ENCODE data around the gene ZNF892.
"Not testable (repeated sequence)": the region's sequence is repeated elsewhere in the genome, so short reads cannot be mapped to it uniquely, and the experiment has no call there.

Gene ZNF892

GRCh38 chr2:95207111-95207961 lies at the start of gene ZNF892:
TSS of gene ZNF892 (plus strand) at chr2:95207521. CDS start at chr2:95207816, 295 bp downstream.
- peak; percentile 76 for DNase-seq

- DNase-seq, result no peak
Observed at GRCh38 chr2:95158441-95158840, 48.9 kb upstream of the ZNF892 start.

- DNase-seq, result peak; percentile 2
Observed at GRCh38 chr2:95158891-95159619, 48.3 kb upstream of the ZNF892 start.

DNA sequence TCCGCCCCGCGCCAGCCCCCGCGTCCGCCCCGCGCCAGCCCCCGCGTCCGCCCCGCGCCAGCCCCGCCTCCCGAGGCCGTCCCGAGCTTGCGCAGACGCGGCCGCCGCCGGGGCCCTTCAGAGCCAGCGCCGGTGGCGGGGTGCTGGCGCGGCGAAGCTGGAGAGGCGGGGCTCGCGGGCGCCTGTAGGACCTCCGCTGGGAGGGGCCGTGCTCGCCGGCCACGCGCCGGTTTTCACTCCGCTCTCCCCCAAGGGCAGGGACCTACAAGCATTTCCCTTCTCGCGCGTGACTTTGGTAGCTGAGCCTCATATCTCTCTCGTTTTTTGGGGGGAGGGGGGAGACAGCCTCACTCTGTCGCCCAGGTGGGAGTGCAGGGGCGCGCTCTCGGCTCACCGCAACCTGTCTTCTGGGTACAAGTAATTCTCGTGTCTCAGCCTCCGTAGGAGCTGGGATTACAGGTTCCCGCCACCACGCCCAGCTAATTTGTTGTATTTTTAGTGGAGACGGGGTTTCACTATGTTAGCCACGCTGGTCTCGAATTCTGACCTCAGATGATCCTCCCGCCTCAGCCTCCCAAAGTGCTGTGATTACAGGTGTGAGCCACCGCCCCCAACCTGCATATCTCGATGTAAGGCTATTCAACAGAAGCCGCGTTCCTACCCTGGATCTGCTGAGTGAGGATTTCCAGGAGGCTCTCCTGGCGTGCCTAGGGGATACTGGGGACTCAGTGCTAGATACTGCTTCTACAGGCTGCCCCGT lies 47.5 kb upstream of the ZNF892 start, which contains the start of gene ZNF514:
Gene ZNF514 (minus strand): TSS at position 159 of the 760 bp plus-strand sequence. CDS start 6,595 bp downstream, outside the sequence.
- peak; percentile 40 for DNase-seq

GRCh38 chr2:95165030-95165370 lies 42.3 kb upstream of the ZNF892 start:
- no peak for DNase-seq

GRCh38 chr2:95165371-95166064 lies 41.8 kb upstream of the ZNF892 start, which contains the start of gene ZNF2:
TSS of gene ZNF2 (plus strand) at chr2:95165809. CDS start at chr2:95176227, 10,418 bp downstream.
- peak; percentile 95 for DNase-seq

DNA sequence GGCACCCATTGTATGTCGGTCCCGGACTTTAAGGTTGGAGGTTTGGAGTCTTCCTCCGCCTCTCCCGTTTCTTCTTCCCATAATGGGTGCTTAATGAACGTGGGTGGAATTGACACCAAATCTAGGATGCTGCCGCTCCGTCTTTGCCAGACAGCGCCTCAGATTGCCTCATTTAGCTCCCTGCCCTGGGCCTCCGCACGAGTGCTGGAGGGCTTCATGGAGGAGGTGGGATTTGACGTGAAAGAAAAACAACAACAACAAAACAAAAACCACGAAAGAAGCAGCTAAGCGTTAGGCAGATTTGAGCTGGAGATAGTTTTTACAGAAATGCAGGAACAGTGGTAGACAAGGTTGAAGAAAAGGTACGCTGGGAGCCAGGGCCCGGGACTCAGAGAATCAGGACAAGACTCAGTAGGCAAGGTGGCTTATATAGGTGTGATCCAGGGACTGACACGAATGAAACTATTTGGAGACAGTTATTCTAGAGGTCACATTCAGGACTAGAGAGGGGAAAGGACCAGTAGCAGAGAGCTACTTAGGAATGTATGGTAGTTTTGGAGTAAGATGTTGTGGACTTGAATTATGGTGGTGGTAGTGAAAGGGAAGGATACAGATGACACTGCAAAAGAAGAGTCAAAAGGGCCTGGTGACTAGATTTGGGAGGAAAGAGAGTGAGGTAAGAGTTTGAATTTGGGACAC lies 41.1 kb upstream of the ZNF892 start:
- no peak for DNase-seq

DNA sequence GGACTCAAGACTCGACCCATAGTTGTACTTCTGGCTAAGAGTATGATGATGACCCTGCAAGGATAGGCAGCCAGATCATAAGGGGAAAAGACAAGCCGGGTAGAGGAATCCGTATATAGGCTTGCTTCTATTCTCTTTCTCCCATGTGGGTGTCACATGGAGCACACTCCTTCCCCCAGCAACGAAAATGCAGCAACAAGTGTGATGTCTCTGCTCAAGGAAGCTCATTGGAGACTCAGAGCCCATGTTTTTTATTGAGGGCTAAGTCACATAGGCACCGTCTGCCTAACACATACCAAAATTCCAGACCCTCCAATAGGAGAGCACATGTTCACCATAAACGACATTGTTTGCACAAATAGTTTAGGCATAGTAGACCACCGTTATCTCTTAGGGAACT lies 35.4 kb upstream of the ZNF892 start:
- no peak for DNase-seq

GRCh38 chr2:95174031-95174542 lies 33.2 kb upstream of the ZNF892 start:
- no peak for DNase-seq

- no peak for DNase-seq
Observed at GRCh38 chr2:95179451-95179850, 27.9 kb upstream of the ZNF892 start.

DNA sequence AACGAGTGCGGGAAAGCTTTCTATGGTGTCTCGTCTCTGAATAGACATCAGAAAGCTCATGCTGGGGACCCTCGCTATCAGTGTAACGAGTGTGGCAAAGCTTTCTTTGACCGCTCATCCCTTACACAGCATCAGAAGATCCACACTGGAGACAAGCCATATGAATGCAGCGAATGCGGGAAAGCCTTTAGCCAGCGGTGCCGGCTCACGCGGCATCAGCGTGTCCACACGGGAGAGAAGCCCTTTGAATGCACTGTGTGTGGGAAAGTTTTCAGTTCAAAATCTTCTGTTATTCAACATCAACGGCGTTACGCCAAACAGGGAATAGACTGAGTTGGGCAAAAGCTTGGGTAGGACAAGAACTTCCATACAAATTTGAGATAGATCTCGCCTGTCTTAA lies 25.5 kb upstream of the ZNF892 start:
- DNase-seq, result no peak

GRCh38 chr2:95185197-95185596 lies 22.1 kb upstream of the ZNF892 start:
- DNase-seq, result no peak

- DNase-seq, result no peak
Observed at GRCh38 chr2:95185973-95186372, 21.3 kb upstream of the ZNF892 start.

- not testable (repeated sequence) for DNase-seq
Observed at GRCh38 chr2:95192956-95193355, 14.4 kb upstream of the ZNF892 start.

DNA sequence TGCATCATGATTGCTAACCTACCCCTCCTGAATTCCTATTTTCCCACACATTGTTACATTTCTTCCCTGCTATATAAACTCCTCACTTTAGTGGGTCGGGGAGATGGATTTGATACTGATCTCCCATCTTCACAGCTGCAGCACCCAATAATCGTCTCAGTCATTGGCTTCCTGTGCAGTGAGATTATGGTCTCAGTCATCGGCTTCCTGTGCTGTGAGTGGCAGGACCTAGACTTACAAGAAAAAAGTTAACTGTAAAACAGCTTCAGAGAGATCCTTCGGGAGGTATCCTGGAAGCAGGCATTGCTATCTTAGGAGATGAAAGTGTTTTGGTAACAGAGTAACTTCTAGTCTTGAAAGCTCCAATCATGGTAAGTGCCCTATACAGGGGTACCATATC lies 3.4 kb upstream of the ZNF892 start:
- no peak for DNase-seq

DNA sequence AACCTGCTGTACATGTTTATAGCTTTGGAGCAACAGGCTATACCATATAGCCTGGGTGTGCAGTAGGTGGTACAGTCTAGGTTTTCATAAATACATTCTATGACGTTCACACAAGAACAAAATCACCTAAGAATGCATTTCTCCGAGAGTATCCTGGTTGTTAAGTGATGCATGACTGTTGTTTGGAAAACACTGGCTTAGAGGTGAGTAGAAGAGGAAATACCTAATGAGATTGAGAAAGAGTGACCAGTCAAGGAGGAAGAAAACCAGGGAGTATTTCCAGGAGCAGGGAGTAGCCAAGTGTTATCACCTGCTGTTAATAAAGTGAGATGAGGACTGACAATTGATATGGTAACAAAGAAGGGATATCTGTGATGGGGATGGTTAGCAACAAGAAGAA lies 2.9 kb upstream of the ZNF892 start:
- DNase-seq, result no peak

GRCh38 chr2:95206096-95206495 lies 1.2 kb upstream of the ZNF892 start:
- no peak for DNase-seq

DNA sequence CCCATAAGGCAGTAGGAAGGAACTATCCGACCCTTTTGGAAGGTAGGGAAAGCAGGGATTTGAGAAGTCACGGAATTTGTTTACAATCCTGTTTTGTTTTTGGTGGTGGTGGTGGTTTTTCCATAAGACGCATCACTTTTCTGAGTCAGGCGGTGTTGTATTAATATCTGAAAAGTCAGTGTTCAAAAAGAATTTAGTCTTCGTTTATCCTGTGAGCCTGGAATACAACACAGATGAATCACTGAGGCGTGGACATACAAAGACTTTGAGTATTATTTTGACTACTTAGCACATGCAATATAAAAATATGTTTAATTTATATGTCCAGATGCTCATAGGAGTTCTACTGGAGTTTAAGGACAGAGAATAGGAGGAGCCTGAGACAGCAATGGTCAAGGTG lies 785 bp downstream of the ZNF892 start:
- no peak for DNase-seq

DNA sequence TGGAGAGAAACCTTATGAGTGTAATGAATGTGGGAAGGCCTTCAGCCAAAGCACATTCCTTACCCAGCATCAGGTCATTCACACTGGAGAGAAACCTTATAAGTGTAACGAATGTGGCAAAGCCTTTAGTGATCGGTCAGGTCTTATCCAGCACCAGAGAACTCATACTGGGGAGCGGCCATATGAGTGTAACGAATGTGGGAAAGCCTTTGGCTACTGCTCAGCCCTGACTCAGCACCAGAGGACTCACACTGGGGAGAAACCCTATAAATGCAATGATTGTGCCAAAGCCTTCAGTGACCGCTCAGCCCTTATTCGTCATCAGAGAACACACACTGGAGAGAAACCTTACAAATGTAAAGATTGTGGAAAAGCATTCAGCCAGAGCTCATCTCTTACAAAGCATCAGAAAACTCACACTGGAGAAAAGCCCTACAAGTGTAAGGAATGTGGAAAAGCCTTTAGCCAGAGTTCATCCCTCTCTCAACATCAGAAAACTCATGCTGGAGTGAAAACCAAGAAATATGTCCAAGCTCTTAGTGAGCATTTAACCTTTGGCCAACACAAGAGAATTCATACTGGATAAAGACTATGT lies 7.8 kb downstream of the ZNF892 start:
- DNase-seq, result no peak

DNA sequence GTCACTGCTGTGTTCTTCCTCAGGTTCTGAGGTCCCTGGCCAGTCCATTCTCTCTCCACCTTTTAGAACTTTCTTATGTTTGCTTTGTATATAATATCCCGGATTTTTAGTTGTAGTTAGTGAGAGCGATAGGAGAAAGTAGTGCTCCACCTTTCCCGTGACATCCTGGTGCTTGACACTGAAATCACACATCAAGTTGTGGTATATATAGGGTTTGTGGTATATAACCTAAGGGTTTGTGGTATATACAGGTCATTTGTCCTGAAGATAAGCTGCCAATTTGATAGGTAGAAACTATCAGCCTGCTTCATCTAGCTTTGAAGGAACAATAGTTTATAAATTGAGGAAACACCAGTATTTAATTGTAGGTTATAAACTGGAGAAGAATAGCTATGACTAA lies 13.1 kb downstream of the ZNF892 start:
- no peak for DNase-seq

DNA sequence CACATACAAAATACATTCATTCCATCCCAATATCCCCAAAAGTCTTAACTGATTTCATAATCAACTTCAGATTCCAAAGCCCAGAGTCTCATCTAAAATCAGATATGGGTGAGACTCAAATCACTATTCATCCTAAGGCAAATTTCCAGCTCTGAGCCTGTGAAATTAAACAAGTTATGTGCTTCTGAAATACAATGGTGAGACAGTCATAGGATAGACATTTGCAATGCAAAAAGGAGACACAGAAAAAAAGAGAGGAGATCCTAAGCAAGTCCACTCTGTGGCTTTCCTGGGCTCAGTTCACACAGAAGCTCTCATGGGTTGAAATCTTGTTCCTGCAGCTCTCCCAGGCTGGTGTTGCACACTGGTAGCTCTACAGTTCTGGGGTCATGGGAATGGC lies 18.3 kb downstream of the ZNF892 start:
- no peak for DNase-seq

All from NCI-H1105 treated with DMSO at 0.1 percent for 48 hours (cell line).